HG02623 (cell line): Measurements from ENCODE around the gene EEF1B2.
"Not testable (repeated sequence)": the region's sequence is repeated elsewhere in the genome, so short reads cannot be mapped to it uniquely, and the experiment has no call there.

Experiments used
- ATAC-seq: cut with Tn5 transposase; IDR thresholded peaks from one replicate; pipeline ENCODE4 v1.9.1; 2021; ENCODE audit warnings: moderate library complexity; ENCODE audit not compliant: unreplicated experiment

Gene EEF1B2

DNA sequence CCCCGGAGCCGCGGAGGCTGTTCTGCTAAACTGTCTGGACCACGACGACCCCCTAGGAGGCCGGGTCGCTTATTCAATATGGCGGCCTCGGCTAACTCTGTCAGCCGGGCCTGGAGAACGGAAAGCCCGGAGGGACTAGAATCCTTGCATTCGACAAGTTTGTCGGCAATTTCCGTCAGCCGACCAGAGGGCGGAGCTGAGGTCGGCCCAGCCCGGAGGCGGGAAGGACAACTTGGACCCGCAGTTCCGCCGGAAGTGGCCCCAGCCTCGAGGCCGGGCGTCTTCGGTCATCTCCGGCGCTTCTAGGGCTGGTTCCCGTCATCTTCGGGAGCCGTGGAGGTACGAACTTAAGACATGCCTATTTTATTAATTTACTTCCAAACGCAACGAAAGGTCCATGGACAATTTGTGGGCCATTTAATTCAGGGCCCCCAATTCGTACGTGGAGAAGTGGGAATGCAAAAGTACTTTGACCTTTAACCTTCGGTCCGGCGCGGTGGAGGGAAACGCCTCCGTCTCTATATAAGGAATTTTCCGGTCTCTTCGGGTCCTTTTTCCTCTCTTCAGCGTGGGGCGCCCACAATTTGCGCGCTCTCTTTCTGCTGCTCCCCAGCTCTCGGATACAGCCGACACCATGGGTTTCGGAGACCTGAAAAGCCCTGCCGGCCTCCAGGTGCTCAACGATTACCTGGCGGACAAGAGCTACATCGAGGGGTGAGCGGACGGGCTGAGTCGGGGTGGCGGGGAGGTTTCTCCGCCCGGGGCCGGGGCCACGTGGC is at the start of gene EEF1B2, which contains the start of gene NDUFS1:
TSS of gene EEF1B2 (plus strand) at position 550 of the 779 bp plus-strand sequence. CDS start at position 635, 85 bp downstream.
TSS of gene NDUFS1 (minus strand) at position 99 of the 779 bp plus-strand sequence. CDS start 5,766 bp downstream, outside the sequence.
- peak; percentile 86 for ATAC-seq

GRCh38 chr2:206112108-206112507 is 47.6 kb upstream of the EEF1B2 start:
- no peak for ATAC-seq

- ATAC-seq: no peak
Measured at GRCh38 chr2:206112846-206113547, 46.7 kb upstream of the EEF1B2 start.

GRCh38 chr2:206115026-206115578 is 44.6 kb upstream of the EEF1B2 start:
- ATAC-seq: no peak

DNA sequence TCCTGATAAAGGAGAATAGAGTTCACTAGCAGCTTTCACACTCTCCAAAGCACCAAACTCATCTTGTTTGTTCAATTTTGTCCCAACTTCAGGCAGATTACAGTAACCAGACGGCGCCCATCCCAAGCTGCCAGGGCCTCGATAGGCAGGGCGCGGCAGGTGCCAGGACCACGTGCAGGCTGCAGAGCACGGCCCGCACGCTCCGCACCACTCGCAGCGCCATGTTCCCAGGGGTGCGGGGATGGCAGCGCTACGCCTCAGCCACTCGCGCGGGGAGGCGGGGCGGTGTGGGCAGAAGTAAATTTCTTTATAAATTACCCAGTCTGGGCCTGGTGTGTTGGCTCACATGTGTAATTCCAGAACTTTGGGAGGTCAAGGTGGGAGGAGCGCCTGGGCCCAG is 43.4 kb upstream of the EEF1B2 start:
- ATAC-seq: no peak

DNA sequence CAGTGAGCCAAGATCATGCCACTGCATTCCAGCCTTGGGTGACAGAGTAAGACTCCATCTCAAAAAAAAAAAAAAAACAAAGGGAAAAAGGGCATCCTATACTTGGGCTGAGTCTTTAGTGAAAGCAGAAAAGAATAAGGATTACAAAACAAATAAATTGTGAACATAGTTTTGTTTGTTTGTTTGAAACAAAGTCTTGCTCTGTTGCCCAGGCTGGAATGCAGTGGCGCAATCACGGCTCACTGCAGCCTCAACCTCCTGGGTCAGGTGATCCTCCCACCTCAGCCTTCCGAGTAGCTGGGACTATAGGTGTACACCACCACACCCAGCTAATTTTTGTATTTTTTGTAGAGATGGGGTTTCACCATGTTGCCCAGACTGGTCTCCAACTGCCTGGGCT is 37.1 kb upstream of the EEF1B2 start:
- ATAC-seq: not testable (repeated sequence)

- no peak for ATAC-seq
Measured at GRCh38 chr2:206125901-206126300, 33.8 kb upstream of the EEF1B2 start.

- no peak for ATAC-seq
Measured at GRCh38 chr2:206127656-206128055, 32.0 kb upstream of the EEF1B2 start.

DNA sequence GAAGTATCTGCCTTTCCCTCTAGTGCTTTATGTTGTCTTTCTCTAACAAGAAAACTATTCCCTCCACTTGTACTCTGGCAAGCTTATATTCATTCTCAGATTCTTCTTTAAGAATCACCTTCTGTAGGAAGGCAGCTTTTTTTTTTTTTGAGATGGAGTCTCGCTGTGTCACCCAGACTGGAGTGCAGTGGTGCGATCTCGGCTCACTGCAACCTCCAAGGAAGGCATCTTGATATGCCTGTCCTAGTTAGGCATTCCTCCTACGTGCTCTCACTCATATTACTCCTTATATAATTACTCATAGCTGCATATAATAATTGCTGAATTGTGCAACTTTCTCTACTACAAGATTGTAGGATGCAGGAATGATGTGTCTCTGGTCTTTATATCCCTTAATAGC is 16.2 kb upstream of the EEF1B2 start:
- ATAC-seq: no peak

- ATAC-seq: no peak
Measured at GRCh38 chr2:206144383-206144782, 15.3 kb upstream of the EEF1B2 start.

DNA sequence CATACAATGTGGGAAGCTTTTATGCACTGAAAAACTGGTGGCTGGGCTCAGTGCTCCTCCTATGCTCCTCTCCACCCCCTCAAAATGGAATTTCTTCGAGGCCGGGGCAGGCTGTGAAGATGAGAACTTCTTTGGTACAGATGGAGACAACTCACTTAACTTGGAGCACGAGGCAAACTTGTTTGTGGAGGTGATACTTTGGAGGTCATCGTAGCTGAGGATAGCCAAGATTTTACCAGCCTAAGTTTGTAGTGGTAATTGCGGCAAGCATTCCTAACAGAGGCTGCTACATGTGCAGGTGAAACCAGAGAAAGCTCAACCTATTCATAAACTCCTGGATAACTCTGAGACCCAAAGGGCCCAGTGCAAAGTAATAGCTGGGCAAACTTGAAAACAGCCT is 14.0 kb upstream of the EEF1B2 start:
- no peak for ATAC-seq

GRCh38 chr2:206149330-206149729 is 10.4 kb upstream of the EEF1B2 start:
- no peak for ATAC-seq

GRCh38 chr2:206150168-206150567 is 9.5 kb upstream of the EEF1B2 start:
- no peak for ATAC-seq

DNA sequence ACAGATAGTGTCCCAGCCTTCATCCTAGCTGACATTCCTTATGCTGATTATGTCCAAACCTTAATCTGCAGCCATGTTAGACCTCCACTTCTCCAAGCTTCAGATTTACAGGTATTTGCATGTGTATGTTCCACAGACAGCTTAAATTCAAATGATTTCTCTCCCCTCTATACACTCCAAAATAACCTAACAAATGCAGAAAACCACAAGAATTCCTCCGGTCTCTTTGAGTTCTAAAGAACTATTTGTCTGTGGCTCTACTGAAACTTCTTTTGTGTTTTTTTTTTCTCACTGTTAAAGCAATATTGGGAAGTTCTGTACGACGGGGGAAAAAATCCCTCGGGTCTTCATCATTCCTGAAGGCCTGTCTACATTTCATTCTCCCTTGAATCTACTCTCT is 9.1 kb upstream of the EEF1B2 start:
- ATAC-seq: no peak

DNA sequence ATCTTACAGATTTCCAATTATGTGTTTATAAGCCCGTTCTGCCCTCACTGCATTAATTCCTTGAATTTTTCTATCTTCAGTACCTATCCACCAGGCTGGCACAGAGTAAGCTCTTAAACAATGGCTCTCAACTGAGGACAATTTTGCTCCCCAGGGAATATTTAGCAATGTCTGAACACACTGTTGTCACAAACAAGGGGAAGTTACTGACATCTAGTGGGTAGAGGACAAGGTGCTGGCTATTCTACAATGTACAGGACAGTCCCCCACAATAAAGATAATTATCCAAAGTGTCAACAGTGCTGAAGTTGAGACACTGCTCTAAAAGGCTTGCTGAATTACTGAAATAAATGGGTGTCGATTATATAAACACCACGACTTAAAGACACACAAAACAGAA is 5.5 kb upstream of the EEF1B2 start:
- ATAC-seq: no peak

DNA sequence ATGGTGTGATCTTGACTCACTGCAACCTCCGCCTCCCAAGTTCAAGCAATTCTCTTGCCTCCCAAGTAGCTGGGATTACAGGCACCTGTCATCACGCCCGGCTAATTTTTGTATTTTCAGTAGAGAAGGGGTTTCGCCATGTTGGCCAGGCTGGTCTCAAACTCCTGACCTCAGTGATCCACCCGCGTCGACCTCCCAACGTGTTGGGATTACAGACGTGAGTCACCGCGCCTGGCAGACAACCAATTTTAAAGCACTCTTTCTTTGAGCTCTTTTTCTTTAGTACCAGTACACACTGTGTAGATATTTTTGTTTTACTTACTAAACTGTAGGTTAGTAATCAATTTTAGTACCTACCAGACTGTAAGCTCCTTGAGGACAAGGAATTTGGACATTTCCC is 2.7 kb upstream of the EEF1B2 start:
- ATAC-seq: not testable (repeated sequence)

- peak; percentile 8 for ATAC-seq
Measured at GRCh38 chr2:206158563-206159345, 941 bp upstream of the EEF1B2 start.

GRCh38 chr2:206160125-206160806 is 571 bp downstream of the EEF1B2 start:
- peak; percentile 41 for ATAC-seq

DNA sequence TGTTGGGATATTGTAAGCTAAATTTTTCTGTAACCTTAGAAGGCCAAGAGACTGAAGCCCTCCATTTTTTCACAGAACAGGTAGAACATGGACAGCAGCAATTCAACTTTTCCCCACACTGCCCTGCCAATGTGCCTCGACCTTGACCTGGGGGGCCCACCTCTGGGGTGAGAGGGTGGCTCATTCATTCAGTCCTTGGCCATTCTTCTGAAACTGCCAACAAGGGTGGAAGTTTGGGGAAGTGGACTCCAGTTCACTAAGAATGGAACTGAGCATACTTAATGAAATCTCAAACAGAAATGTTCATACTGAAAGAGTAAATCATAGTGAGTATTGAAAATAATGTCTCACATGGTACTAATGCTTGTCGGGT is 1.1 kb downstream of the EEF1B2 start:
- ATAC-seq: no peak

GRCh38 chr2:206162401-206162800 is 2.7 kb downstream of the EEF1B2 start:
- ATAC-seq: not testable (repeated sequence)
